ENCODE measurements around the gene CACNB1.

CACNB1 gene

DNA sequence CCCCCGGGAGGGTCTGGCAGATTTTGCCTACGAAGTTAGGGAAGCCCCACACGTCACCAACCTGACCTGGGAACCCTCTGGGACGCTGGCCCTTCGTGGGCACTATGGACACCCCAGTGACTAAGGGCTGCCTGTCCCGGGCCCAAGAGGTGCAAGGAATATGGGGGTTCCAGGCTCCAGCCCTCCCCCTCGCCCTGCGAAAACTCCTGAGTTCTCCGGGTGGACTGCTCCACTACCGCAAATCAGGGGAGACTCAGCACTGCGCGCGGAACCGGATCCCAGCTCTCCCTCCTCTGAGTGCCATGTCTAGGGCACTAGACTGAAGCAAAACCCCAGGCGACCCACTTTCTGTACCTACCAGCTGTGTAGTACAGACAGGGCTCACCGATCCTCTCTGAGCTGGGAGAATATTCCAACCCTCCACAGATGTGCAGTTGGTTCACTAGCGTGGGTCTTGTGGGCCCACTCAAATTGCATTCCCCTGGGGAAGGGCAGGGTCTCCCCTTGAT lies 31.6 kb downstream of the CACNB1 start, which contains the start of gene ARL5C:
Gene ARL5C (minus strand): TSS at position 321 of the 509 bp plus-strand sequence. CDS start 401 bp downstream, outside the sequence.
- H3K4me3 ChIP-seq (ENCODE audit: low read length in 2 of 2): peak within 1 kb of the TSS; percentile 83 to 88
- H3K27me3 ChIP-seq (ENCODE audit: control insufficient read depth in 1 of 2, insufficient read depth in 2 of 2, low read length in 2 of 2): no peaks in the 10 kb centered on the region
- H3K27ac ChIP-seq (ENCODE audit: low read length): no peak within 1 kb of the TSS
- no peaks in the 10 kb centered on the region for H3K9me3 ChIP-seq (ENCODE audit: control insufficient read depth in 2 of 2, low read length in 2 of 2)
- H3K9ac ChIP-seq (ENCODE audit: low read length in 2 of 2): peak within 1 kb of the TSS; percentile 62 to 80
- peaks cover 18% of the 10 kb centered on the region for H3K4me1 ChIP-seq (ENCODE audit: control insufficient read depth, insufficient read depth, low read length)
- H3K36me3 ChIP-seq (ENCODE audit: control insufficient read depth in 2 of 2, insufficient read depth in 2 of 2, low read length in 2 of 2): no peaks in the 10 kb centered on the region

DNA sequence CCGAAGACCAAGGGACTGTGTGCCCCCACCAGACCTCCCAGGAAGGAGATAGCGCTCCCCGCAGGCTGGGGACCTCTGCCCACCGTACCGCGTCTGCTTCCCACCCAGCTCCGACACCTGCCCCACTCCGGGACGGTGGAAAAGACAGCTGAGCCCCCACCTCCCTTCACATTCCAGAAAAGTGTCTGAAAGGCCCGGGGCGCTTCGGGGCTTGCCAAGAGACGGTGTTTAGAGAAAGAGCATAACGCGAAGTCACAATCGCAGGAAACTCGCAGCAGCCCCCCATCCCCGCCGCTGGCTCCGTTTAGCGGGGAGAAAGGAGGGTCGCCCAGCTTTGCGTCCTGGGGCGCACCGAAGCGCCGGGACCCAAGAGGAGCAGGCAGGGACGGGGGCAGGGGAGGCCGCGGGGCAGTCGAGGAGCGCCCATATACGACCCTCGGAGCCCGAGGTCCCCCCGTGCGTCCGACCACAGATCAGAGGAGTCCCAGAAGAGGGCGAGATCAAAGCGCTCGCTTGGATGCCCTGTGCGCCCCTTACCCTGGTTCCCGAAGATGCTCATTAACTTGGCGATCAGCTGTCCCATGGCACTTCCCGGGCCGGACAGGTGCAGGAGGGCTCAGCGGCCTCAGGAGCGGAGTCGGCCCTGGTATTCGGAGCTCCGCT lies 32.2 kb downstream of the CACNB1 start:
- Histone ChIP-seq H3K36me3 (ENCODE audit: control insufficient read depth in 2 of 2, insufficient read depth in 2 of 2, low read length in 2 of 2) (no peaks in the 10 kb centered on the region), H3K27me3 (ENCODE audit: control insufficient read depth in 1 of 2, insufficient read depth in 2 of 2, low read length in 2 of 2) (no peaks in the 10 kb centered on the region), H3K4me3 (ENCODE audit: low read length in 2 of 2) (peak overlapping the region; percentile 83 to 88), H3K27ac (ENCODE audit: low read length) (no peak overlapping the region), H3K4me1 (ENCODE audit: control insufficient read depth, insufficient read depth, low read length) (peaks cover 18% of the 10 kb centered on the region), H3K9ac (ENCODE audit: low read length in 2 of 2) (peak overlapping the region; percentile 62 to 80), H3K9me3 (ENCODE audit: control insufficient read depth in 2 of 2, low read length in 2 of 2) (no peaks in the 10 kb centered on the region)

DNA sequence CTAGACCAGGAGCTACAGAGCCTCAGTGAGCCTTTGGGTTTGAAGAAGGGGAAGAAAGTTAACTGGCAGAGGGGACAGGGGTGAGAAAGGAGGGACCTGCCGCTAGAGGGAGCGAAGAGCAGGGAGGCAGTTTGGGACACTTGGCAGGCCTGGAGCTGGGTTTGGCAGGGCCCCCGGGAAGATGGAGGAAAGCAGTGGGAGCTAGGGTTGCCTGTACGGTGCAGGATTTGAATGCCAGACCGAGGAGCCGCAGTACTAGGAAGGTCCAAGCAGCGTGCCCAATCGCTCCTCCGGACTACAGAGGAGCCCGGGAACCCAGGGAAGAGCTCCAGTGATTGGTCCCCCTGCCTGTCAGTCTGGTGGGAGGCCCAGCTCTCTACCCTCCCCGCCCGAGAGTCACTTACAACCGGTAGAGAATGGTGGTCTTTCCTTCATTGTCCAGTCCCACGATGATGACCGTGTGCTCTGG lies 32.8 kb downstream of the CACNB1 start:
- H3K4me1 ChIP-seq (ENCODE audit: control insufficient read depth, insufficient read depth, low read length): peaks cover 18% of the 10 kb centered on the region
- no peak overlapping the region for H3K27ac ChIP-seq (ENCODE audit: low read length)
- no peaks in the 10 kb centered on the region for H3K27me3 ChIP-seq (ENCODE audit: control insufficient read depth in 1 of 2, insufficient read depth in 2 of 2, low read length in 2 of 2)
- peak overlapping the region; percentile 83 to 88 for H3K4me3 ChIP-seq (ENCODE audit: low read length in 2 of 2)
- no peaks in the 10 kb centered on the region for H3K36me3 ChIP-seq (ENCODE audit: control insufficient read depth in 2 of 2, insufficient read depth in 2 of 2, low read length in 2 of 2)
- H3K9me3 ChIP-seq (ENCODE audit: control insufficient read depth in 2 of 2, low read length in 2 of 2): no peaks in the 10 kb centered on the region
- H3K9ac ChIP-seq (ENCODE audit: low read length in 2 of 2): peak overlapping the region; percentile 62 to 80

DNA sequence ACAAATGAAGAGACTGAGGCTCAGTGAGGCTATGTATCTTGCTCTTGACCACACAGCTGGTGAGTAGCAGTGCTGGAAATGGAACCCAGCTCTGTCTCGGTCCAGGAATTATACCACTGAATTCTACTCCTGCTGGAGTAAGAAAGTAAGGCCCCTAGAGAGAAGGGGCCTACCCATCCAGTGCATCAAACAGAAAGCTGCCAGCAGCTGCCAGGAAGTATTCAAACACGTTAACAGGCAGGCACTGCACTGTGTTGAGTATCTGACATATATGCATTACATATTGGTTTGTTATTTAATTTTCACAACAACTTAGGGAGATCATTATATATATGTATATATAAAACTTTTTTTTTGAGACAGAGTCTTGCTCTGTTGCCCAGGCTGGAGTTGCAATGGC lies 35.5 kb downstream of the CACNB1 start:
- Histone ChIP-seq H3K9me3 (ENCODE audit: control insufficient read depth in 2 of 2, low read length in 2 of 2) (no peaks in the 10 kb centered on the region), H3K9ac (ENCODE audit: low read length in 2 of 2) (no peak overlapping the region), H3K4me3 (ENCODE audit: low read length in 2 of 2) (no peak overlapping the region), H3K36me3 (ENCODE audit: control insufficient read depth in 2 of 2, insufficient read depth in 2 of 2, low read length in 2 of 2) (no peaks in the 10 kb centered on the region), H3K27me3 (ENCODE audit: control insufficient read depth in 1 of 2, insufficient read depth in 2 of 2, low read length in 2 of 2) (no peaks in the 10 kb centered on the region), H3K4me1 (ENCODE audit: control insufficient read depth, insufficient read depth, low read length) (peaks cover 18% of the 10 kb centered on the region), H3K27ac (ENCODE audit: low read length) (no peak overlapping the region)

DNA sequence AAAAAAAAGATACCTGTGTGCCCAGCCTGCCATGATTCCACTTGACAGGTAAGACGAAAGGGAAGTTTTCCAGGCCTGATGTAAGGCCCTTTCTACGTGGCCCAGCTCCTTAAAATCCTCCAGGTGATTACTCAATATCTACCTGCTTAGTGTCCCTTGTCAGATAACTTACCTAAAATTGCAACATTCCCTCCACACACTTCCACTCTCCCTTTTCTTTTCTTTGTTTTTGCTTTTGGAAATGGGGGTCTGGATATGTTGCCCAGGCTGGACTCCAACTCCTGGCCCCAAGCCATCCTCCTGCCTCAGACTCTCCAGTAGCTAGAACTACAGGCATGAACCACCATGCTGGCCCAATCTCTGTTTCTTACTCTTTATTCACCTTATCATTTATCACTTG lies 38.8 kb downstream of the CACNB1 start:
- Histone ChIP-seq H3K36me3 (ENCODE audit: control insufficient read depth in 2 of 2, insufficient read depth in 2 of 2, low read length in 2 of 2) (no peaks in the 10 kb centered on the region), H3K4me3 (ENCODE audit: low read length in 2 of 2) (no peak overlapping the region), H3K9me3 (ENCODE audit: control insufficient read depth in 2 of 2, low read length in 2 of 2) (no peaks in the 10 kb centered on the region), H3K9ac (ENCODE audit: low read length in 2 of 2) (no peak overlapping the region), H3K27me3 (ENCODE audit: control insufficient read depth in 1 of 2, insufficient read depth in 2 of 2, low read length in 2 of 2) (no peaks in the 10 kb centered on the region), H3K4me1 (ENCODE audit: control insufficient read depth, insufficient read depth, low read length) (no peaks in the 10 kb centered on the region), H3K27ac (ENCODE audit: low read length) (no peak overlapping the region)

DNA sequence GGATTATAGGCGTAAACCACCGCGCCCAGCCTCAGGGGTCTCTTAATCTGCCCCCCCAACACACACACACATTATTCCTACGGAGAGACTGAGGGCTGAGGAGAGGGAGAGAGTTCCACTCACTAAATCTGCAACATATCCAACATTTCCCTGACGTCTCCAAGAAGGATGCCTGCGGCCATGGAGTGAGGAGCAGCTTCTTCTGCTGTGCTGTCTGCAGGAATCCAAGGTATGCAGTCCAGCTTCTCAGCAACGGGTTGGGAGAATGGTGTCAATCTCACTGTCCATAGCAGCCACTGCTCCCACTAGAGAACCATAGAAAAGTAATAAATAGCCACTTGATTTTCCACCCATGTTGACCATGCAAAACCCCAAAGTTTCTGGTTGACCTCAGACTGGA lies 41.0 kb downstream of the CACNB1 start:
- H3K27ac ChIP-seq (ENCODE audit: low read length): no peak overlapping the region
- no peak overlapping the region for H3K4me3 ChIP-seq (ENCODE audit: low read length in 2 of 2)
- H3K27me3 ChIP-seq (ENCODE audit: control insufficient read depth in 1 of 2, insufficient read depth in 2 of 2, low read length in 2 of 2): no peaks in the 10 kb centered on the region
- no peak overlapping the region for H3K9ac ChIP-seq (ENCODE audit: low read length in 2 of 2)
- no peaks in the 10 kb centered on the region for H3K9me3 ChIP-seq (ENCODE audit: control insufficient read depth in 2 of 2, low read length in 2 of 2)
- H3K36me3 ChIP-seq (ENCODE audit: control insufficient read depth in 2 of 2, insufficient read depth in 2 of 2, low read length in 2 of 2): no peaks in the 10 kb centered on the region
- H3K4me1 ChIP-seq (ENCODE audit: control insufficient read depth, insufficient read depth, low read length): peaks cover 19% of the 10 kb centered on the region

DNA sequence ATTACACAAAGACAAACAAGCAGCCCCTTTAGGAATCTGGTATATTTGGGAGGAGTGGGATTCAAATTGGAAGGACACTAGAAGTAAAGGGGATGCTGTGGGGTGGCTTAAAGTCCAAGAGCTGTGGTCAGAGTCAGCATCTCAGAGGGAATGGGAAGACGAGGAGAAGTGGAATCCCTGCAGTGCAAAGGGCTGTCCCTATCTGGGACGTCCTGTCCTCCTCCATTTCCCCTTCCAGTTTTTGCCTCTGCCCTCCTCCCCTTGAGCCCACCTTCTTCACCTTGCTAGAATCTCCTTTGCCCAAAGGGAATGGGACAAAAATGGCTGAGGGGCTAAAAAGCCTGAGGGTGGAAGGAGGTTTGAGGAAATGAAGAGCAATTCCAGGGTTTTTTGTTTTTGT lies 41.8 kb downstream of the CACNB1 start:
- no peak overlapping the region for H3K27ac ChIP-seq (ENCODE audit: low read length)
- H3K9ac ChIP-seq (ENCODE audit: low read length in 2 of 2): no peak overlapping the region

DNA sequence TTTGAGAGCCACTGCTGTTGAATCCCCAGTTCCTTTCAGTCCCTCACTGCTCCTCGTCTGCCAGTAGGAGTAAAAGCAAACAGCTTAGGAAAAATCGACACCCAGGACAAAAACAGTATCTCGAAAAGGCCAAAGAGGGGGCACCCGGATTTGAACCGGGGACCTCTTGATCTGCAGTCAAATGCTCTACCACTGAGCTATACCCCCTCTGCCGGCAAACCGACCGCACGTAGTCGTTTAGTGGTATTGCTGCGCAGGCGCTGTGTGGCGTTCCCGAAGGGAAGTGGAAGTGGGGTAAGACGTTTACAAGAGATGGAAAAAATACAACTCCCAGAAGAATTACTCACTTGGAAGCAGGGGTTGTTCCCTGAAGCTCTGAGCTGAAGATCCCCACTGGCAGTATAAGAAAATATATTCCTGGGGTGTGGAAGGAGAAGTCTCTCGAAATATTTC lies 43.8 kb downstream of the CACNB1 start:
- peak overlapping the region; percentile 91 to 99 for H3K4me3 ChIP-seq (ENCODE audit: low read length in 2 of 2)
- no peaks in the 10 kb centered on the region for H3K36me3 ChIP-seq (ENCODE audit: control insufficient read depth in 2 of 2, insufficient read depth in 2 of 2, low read length in 2 of 2)
- H3K27me3 ChIP-seq (ENCODE audit: control insufficient read depth in 1 of 2, insufficient read depth in 2 of 2, low read length in 2 of 2): peaks cover 11 to 13% of the 10 kb centered on the region in 2 donors
- H3K4me1 ChIP-seq (ENCODE audit: control insufficient read depth, insufficient read depth, low read length): peaks cover 29% of the 10 kb centered on the region
- H3K27ac ChIP-seq (ENCODE audit: low read length): peak overlapping the region; percentile 79
- H3K9ac ChIP-seq (ENCODE audit: low read length in 2 of 2): peak overlapping the region; percentile 86 to 89
- H3K9me3 ChIP-seq (ENCODE audit: control insufficient read depth in 2 of 2, low read length in 2 of 2): no peaks in the 10 kb centered on the region

More for the DNA sequence above, 41.8 kb downstream of the CACNB1 start:
- H3K27me3 ChIP-seq (ENCODE audit: control insufficient read depth in 1 of 2, insufficient read depth in 2 of 2, low read length in 2 of 2): peaks cover 4 to 7% of the 10 kb centered on the region in 2 donors
- H3K9me3 ChIP-seq (ENCODE audit: control insufficient read depth in 2 of 2, low read length in 2 of 2): no peaks in the 10 kb centered on the region
- no peak overlapping the region for H3K4me3 ChIP-seq (ENCODE audit: low read length in 2 of 2)
- peaks cover 27% of the 10 kb centered on the region for H3K4me1 ChIP-seq (ENCODE audit: control insufficient read depth, insufficient read depth, low read length)
- H3K36me3 ChIP-seq (ENCODE audit: control insufficient read depth in 2 of 2, insufficient read depth in 2 of 2, low read length in 2 of 2): no peaks in the 10 kb centered on the region

DNA sequence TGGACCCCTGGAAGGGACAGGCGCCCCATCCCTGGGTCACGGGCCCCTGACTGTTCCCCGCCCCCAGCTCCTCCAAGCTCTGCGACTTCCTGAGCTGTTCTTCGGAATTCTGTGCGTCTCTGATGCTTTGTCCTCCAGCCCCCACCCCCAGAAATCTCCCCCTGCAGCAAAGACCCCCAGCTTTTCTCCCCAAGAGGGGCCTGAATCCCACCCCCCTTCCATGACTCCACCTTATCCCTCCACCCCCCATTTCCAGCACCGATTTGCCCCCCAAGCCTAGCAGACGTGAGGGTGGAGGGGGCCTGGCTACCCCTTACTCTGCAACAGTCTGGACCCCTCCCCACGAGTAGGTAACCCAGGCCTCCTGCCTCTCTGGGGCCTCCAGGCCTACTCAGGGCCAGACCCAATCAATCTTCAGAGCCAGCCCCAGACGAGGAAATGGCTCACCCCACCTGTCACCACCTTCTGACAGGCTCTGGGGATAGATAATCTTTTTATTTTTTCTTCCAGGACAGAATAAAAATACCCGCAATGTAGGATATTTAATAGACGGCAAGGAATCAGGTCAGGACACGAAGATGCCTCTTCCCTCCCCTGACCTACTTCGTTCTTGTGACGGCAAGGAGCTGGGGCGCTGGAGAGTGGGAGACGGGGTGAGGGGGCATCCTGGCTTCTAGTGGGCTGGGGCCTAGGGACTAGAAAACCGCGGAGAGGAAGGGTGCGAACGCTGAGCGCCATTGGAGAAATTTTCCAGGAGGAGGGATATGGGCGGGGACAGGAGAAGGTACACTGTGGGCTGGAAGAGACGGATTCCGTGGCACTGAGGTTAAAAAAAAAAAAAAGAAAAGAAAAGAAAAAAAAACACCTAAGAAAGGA lies 45.3 kb downstream of the CACNB1 start:
- peak overlapping the region; percentile 79 for H3K27ac ChIP-seq (ENCODE audit: low read length)
- H3K36me3 ChIP-seq (ENCODE audit: control insufficient read depth in 2 of 2, insufficient read depth in 2 of 2, low read length in 2 of 2): no peaks in the 10 kb centered on the region
- H3K27me3 ChIP-seq (ENCODE audit: control insufficient read depth in 1 of 2, insufficient read depth in 2 of 2, low read length in 2 of 2): peaks cover 11 to 16% of the 10 kb centered on the region in 2 donors
- peaks cover 29% of the 10 kb centered on the region for H3K4me1 ChIP-seq (ENCODE audit: control insufficient read depth, insufficient read depth, low read length)
- peak overlapping the region in 1 of 2 donors; percentile 89 for H3K9ac ChIP-seq (ENCODE audit: low read length in 2 of 2)
- no peaks in the 10 kb centered on the region for H3K9me3 ChIP-seq (ENCODE audit: control insufficient read depth in 2 of 2, low read length in 2 of 2)
- H3K4me3 ChIP-seq (ENCODE audit: low read length in 2 of 2): peak overlapping the region; percentile 91 to 99

DNA sequence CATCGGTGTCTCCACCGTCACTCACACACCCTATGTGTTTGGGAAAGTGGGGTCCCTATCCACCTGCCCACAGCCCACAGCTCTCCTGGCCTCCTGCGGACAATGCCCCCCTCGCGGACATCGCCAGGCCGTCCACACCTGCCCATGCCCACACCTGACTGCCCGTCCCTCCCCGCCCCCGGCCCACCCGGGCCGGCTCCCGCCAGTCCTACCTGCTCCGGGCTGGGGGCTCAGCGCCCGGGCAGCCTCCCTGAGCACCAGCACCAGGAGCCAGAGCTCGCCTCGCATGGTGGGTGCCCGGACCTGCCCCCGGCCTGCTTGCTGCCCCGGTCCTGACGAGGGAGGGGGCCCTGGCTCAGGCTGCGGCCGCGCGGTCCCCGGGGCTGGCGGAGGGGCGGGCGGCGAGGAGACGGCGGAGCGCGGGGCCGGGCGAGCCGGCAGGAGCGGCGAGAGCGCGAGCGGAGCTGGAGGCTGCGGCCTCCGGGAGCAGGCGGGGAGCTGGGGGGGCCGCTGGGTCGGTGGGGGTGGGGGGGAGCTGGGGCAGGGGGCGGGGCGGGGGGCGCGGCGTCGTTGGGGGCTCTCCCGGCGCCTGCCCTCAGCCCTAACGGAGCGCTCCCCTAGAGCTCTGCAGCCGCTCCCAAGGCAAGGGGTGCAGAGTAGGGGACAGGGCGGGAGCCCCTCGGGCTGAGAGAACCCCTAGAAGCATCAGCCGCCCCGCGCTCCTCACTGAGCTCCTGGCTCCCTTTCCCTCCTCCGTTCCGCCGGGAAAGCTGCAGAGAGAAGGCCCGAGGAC lies 46.1 kb downstream of the CACNB1 start, which contains the start of gene PLXDC1:
Gene PLXDC1 (minus strand): TSS at position 488 of the 793 bp plus-strand sequence. CDS start 200 bp downstream, at position 288.
- peak within 1 kb of the TSS; percentile 21 to 89 for H3K9ac ChIP-seq (ENCODE audit: low read length in 2 of 2)
- H3K27ac ChIP-seq (ENCODE audit: low read length): peak within 1 kb of the TSS; percentile 79
- H3K27me3 ChIP-seq (ENCODE audit: control insufficient read depth in 1 of 2, insufficient read depth in 2 of 2, low read length in 2 of 2): peaks cover 11 to 17% of the 10 kb centered on the region in 2 donors
- H3K4me1 ChIP-seq (ENCODE audit: control insufficient read depth, insufficient read depth, low read length): peaks cover 29% of the 10 kb centered on the region
- H3K4me3 ChIP-seq (ENCODE audit: low read length in 2 of 2): peak within 1 kb of the TSS; percentile 91 to 99
- H3K9me3 ChIP-seq (ENCODE audit: control insufficient read depth in 2 of 2, low read length in 2 of 2): no peaks in the 10 kb centered on the region
- H3K36me3 ChIP-seq (ENCODE audit: control insufficient read depth in 2 of 2, insufficient read depth in 2 of 2, low read length in 2 of 2): no peaks in the 10 kb centered on the region

Measured in stomach smooth muscle (tissue), 2 donors.